SH-SY5Y (cell line): ENCODE measurements around the gene PBX3.

Experiments
- GATA2 ChIP-seq: IDR thresholded peaks from 2 replicates; pipeline ENCODE4 v1.6.1; 2011; ENCODE audit warnings: mild to moderate bottlenecking, low read depth, low read length
- GATA3 ChIP-seq: IDR thresholded peaks from 2 replicates; pipeline ENCODE4 v1.6.1; 2011; ENCODE audit warnings: low read depth, mild to moderate bottlenecking, low read length, moderate library complexity

DNA sequence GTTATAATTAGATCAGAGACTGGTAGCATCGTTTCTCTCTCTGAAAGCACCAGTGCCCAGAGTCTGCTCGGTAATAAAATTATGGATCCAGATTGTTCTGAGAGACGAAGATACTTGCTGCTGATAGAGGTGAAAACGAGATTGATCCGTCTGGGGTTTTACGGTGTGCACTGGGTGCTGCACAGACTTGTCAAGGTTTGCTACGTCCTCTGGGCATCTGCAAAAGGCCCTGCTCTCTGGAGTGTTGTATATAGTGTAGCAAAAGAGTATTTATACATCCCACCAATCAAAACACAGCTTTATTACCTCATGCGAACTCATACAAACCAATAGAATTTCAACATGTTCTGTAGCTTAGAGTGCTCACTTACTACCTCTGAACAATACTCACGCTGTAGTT is 219.3 kb downstream of the PBX3 start:
- peak; percentile 82 for TF ChIP-seq GATA2
- TF ChIP-seq GATA3: peak; percentile 38; the same call in 1 of the 2 replicates
